Colon (tissue), 2 donors: Measurements from ENCODE around the gene BEND4.

Experiments
- FAIRE-seq: peaks from 2 replicates; lab custom pipeline; 2012; peaks lifted over from hg19 to GRCh38; lab: Jason Lieb, UNC
- donor health status: control.
- donor health status: control.

The BEND4 gene

GRCh38 chr4:42104521-42104920 lies 47.9 kb downstream of the BEND4 start:
- no peak for FAIRE-seq

DNA sequence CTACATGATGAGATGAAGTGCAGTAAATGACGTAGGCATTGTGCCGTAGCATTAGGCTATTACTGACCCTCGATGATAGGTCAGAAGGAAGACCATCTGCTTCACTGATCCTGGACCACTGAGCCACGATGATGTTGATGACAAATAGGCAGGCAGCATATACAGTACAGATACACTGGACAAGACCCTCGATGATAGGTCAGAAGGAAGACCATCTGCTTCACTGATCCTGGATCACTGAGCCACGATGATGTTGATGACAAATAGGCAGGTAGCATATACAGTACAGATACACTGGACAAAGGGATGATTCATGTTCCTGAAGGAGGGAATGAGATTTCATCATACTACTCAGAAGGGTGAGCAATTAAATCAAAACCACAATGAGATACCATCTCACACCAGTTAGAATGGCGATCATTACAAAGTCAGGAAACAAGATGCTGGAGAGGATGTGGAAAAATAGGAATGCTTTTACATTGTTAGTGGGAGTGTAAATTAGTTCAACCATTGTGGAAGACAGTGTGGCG lies 50.9 kb downstream of the BEND4 start:
- FAIRE-seq = no peak

- no peak for FAIRE-seq
Observed at GRCh38 chr4:42088386-42088785, 64.1 kb downstream of the BEND4 start.

DNA sequence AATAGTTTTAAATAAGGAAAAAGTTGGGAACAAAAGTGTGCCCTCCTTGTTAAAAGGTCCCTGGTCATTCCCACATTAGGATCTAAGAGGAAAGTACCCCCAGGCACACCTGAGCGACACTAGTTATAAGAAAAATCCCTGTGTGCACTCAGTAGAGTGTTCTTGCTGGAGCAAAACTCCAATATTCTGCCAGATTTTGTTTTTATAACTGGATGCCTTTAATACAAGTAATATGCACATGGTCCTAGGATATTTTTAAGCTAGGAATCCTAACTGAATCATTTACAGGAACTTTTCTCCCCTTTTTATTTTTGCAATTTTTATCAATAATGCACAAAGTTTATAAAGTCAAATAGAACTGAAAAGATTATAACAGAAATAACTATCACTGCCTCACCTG lies 68.6 kb downstream of the BEND4 start:
- no peak for FAIRE-seq

DNA sequence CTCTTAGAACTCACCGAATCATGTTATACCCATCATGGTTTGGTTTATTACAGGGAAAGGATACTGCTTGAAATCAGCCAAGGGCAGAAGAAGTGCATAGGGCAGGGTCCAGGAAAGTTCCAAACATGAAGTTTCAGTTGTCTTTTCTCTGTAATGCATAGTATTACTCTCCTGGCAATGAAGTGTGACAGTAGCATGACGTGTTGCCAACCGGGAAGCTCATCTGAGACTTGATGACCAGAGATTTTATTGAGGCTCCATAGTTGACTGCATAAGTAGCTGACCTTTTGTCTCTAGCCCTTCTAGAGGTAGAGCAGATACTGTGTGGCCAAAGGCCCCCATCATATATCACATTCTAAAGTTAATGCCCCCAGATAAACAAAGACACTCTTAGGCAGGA lies 72.1 kb downstream of the BEND4 start:
- FAIRE-seq = no peak

DNA sequence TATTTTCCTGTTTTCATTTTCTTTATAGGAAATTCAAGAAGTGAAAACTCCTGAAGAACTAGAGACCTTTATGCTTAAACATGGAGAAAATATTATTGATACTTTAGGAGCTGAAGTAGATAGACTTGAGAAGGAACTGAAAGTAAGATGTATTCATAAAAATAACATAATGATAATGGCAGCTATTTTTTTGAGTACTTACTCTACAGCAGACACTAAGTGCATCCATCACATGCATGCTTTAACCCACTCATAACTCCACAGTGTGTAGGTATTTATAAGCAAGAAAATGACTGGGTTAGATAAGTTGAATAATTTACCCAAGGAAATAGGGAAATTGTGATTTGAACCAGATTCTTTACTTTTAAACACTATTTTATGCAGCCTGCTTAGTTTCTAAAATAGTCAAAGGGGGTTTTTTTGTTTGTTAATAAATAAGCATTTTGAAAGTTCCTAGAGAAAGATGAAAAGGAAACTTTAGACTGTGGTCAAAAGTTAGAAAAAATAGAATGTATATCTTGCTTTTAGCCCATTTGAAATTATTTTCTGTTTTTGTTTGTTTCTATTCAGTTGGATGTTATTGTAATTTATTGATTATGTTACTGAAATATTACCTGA lies 74.2 kb downstream of the BEND4 start:
- no peak for FAIRE-seq

DNA sequence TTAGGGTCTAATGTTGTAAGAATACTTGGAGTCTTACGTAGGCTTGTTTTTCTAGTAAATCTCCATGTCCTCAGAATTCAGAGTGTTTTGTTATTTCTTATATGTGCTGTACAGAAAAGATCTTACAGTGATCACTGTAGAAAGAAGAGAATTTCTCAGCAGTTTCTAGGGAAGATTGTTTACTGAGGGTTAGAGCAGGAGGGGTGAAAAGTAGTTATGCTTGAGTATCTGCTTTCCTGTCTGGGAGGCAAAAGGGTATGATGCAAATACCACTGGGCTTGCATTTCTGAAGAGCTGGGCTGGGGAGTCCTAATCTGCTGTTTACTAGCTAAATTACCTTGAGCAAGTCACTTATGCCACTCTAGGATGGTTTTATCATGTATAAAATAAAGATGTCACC lies 78.2 kb downstream of the BEND4 start:
- FAIRE-seq = no peak

- FAIRE-seq = no peak
Observed at GRCh38 chr4:42070463-42070862, 82.0 kb downstream of the BEND4 start.

GRCh38 chr4:42067264-42067663 lies 85.2 kb downstream of the BEND4 start:
- no peak for FAIRE-seq

GRCh38 chr4:42066402-42066801 lies 86.1 kb downstream of the BEND4 start:
- no peak for FAIRE-seq
